Kidney (tissue), 14 donors: Measurements from ENCODE around the gene SOX5. TPM values are rescaled to one million over a fixed set of nuclear protein-coding genes. Genes with fewer than 3 reads are reported as not detected.

ENCODE experiments used
- DNase-seq, 5 donors: peaks; one replicate each; pipeline ENCODE4 v3.0.0-alpha.2; 2013 to 2020
- FAIRE-seq: peaks from 2 replicates; lab custom pipeline; 2012; peaks lifted over from hg19 to GRCh38; lab: Jason Lieb, UNC
- H3K27ac ChIP-seq, 2 donors: one replicate each; pipeline ENCODE4 v1.7.0; 2013; ENCODE audit warnings: low read depth in 2 of 2, low read length in 2 of 2, inconsistent platforms in 1 of 2
- H3K27me3 ChIP-seq: one replicate; pipeline ENCODE4 v1.7.1; 2013; ENCODE audit warnings: low read length, inconsistent platforms; ENCODE audit not compliant: control insufficient read depth, insufficient read depth
- H3K36me3 ChIP-seq, 3 donors: one replicate each; pipeline versions ENCODE4 v1.7.0 to v1.7.1; 2013; ENCODE audit warnings: low read length in 3 of 3, control low read depth in 1 of 3, inconsistent platforms in 1 of 3; ENCODE audit not compliant: insufficient read depth in 3 of 3, control insufficient read depth in 2 of 3
- H3K4me1 ChIP-seq, 3 donors: one replicate each; pipeline versions ENCODE4 v1.7.0 to v1.7.1; 2013; ENCODE audit warnings: low read length in 3 of 3, inconsistent platforms in 1 of 3, low read depth in 1 of 3; ENCODE audit not compliant: control insufficient read depth in 2 of 3, insufficient read depth in 2 of 3
- H3K4me3 ChIP-seq, 3 donors: one replicate each; pipeline versions ENCODE4 v1.7.0 to v1.8.1; 2013; ENCODE audit warnings: low read length in 3 of 3, control low read depth in 1 of 3, inconsistent platforms in 1 of 3
- H3K9ac ChIP-seq, 3 donors: one replicate each; pipeline versions ENCODE4 v1.7.0 to v1.7.1; 2013; ENCODE audit warnings: low read length in 3 of 3, control low read depth in 1 of 3, inconsistent platforms in 1 of 3
- H3K9me3 ChIP-seq, 3 donors: one replicate each; pipeline versions ENCODE4 v1.7.0 to v1.7.1; 2013; ENCODE audit warnings: low read length in 3 of 3, control low read depth in 1 of 3, inconsistent platforms in 1 of 3; ENCODE audit not compliant: control insufficient read depth in 2 of 3, insufficient read depth in 1 of 3
- intact Hi-C: fragments of 100-400 bp; cut with DNase I; formaldehyde crosslinking; loops from one replicate; pipeline ENCODE4 v1.11.1; 2022
- polyA plus RNA-seq: library from polyadenylated mRNA; stranded (reverse); fragments of 350-450 nt; fragmentation: Illumina TruSeq; extraction: RNeasy Lipid Tissue Mini Kit (QIAGEN cat#74804); gene quantifications from one replicate; pipeline ENCODE4 v1.2.3, GENCODE V29; 2014; ENCODE audit warnings: low read depth, low replicate concordance; ENCODE audit not compliant: insufficient read depth
- total RNA-seq: library from RNA; stranded (reverse); fragmentation: NEBNext Ultra II Directional; extraction: Animal tissue kit (Norgen Biotek cat#: 25700); gene quantifications from one replicate; pipeline ENCODE4 v1.2.1, GENCODE V29; 2021
- TF ChIP-seq, protein P1 (sequence below): IDR thresholded peaks from 3 replicates; pipeline ENCODE4 v1.5.1; 2012; ENCODE audit warnings: mild to moderate bottlenecking, moderate library complexity, borderline replicate concordance; ENCODE audit not compliant: insufficient read depth; ENCODE audit errors: extremely low read depth
- donor health status: control.
- donor health status: control.
- donor health status: control.
- donor health status: control.
- donor health status: control.
- donor health status: DM: yes; HTN: yes; CAD: no.
- donor health status: Normal renal cell carcinoma (clear cell type).

SOX5 gene
- total and polyA plus RNA-seq, 2 donors from 2014 or later, result 0.54 to 10.8 TPM

DNA sequence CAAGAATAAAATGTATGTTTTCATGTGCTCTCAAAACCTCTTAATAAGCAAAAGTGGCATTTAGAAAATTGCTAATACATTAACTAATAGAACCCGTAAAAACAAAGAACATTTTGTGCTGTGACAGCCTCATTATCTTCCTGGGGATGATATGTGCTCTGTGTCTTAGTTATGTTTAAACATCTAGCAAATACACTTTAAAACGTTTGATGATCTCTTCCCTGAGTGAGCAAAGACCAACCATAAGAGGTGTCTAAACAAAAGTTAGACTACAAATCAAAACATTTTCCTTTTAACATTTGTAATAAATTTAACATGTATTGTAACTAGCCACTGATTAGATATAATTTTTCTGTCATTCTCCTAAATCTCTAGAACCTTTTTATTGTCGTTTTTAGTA lies 95.8 kb downstream of the SOX5 start:
- Histone ChIP-seq H3K27ac (no peak overlapping the region), H3K9me3 (no peaks in the 10 kb centered on the region), H3K36me3 (no peaks in the 10 kb centered on the region), H3K9ac (no peak overlapping the region), H3K4me3 (no peak overlapping the region), H3K4me1 (no peaks in the 10 kb centered on the region), H3K27me3 (no peaks in the 10 kb centered on the region)
- no peak for DNase-seq
- FAIRE-seq, result no peak
- TF ChIP-seq, protein P1, sequence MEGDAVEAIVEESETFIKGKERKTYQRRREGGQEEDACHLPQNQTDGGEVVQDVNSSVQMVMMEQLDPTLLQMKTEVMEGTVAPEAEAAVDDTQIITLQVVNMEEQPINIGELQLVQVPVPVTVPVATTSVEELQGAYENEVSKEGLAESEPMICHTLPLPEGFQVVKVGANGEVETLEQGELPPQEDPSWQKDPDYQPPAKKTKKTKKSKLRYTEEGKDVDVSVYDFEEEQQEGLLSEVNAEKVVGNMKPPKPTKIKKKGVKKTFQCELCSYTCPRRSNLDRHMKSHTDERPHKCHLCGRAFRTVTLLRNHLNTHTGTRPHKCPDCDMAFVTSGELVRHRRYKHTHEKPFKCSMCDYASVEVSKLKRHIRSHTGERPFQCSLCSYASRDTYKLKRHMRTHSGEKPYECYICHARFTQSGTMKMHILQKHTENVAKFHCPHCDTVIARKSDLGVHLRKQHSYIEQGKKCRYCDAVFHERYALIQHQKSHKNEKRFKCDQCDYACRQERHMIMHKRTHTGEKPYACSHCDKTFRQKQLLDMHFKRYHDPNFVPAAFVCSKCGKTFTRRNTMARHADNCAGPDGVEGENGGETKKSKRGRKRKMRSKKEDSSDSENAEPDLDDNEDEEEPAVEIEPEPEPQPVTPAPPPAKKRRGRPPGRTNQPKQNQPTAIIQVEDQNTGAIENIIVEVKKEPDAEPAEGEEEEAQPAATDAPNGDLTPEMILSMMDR, result no peak
- intact Hi-C loops, result no loop called here

- H3K36me3 ChIP-seq, result no peaks in the 10 kb centered on the region
- DNase-seq, result no peak
- FAIRE-seq, result no peak
- H3K4me1 ChIP-seq, result no peaks in the 10 kb centered on the region
- no peaks in the 10 kb centered on the region for H3K9me3 ChIP-seq
- no peak overlapping the region for H3K27ac ChIP-seq
- H3K9ac ChIP-seq, result no peak overlapping the region
- no peak overlapping the region for H3K4me3 ChIP-seq
- no peaks in the 10 kb centered on the region for H3K27me3 ChIP-seq
- intact Hi-C loops, result no loop called here
- TF ChIP-seq, protein P1, result no peak
Observed at GRCh38 chr12:23851602-23852001, 97.9 kb downstream of the SOX5 start.

GRCh38 chr12:23847857-23848256 lies 101.6 kb downstream of the SOX5 start:
- Histone ChIP-seq H3K4me1 (no peaks in the 10 kb centered on the region), H3K4me3 (no peak overlapping the region), H3K36me3 (no peaks in the 10 kb centered on the region), H3K27ac (no peak overlapping the region), H3K9ac (no peak overlapping the region), H3K9me3 (no peaks in the 10 kb centered on the region), H3K27me3 (no peaks in the 10 kb centered on the region)
- DNase-seq (no peak), FAIRE-seq (no peak)
- intact Hi-C loops, result no loop called here
- TF ChIP-seq, protein P1, result no peak

DNA sequence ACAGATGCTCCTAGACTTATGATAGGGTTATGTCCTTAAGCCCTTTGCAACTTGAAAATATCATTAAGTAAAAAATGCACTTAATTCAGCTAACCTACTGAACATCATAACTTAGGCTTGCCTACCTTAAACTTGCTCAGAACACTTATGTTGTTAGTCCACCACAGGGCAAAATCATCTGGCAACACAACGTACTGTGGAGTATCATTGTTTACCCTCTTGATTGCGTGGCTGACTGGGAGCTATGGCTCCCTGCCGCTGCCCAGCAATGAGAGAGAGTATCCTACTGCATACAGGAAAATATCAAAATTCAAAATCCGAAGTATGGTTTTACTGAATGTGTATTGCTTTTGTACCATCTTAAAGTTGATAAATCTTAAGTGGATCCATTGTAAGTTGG lies 105.5 kb downstream of the SOX5 start:
- Histone ChIP-seq H3K27ac (no peak overlapping the region), H3K36me3 (no peaks in the 10 kb centered on the region), H3K4me3 (no peak overlapping the region), H3K4me1 (no peaks in the 10 kb centered on the region), H3K9me3 (no peaks in the 10 kb centered on the region), H3K27me3 (no peaks in the 10 kb centered on the region), H3K9ac (no peak overlapping the region)
- DNase-seq (no peak), FAIRE-seq (no peak)
- TF ChIP-seq, protein P1, result no peak
- intact Hi-C loops, result no loop called here
